Vagina (tissue), 2 donors: ENCODE results near the gene TMEM220. TPM values are rescaled to one million over a fixed set of nuclear protein-coding genes. Genes with fewer than 3 reads are reported as not detected.

Source experiments
- DNase-seq, 2 donors: peaks; one replicate each; pipeline ENCODE4 v3.0.0-alpha.2; 2017; ENCODE audit errors: extremely low spot score in 2 of 2
- H3K27ac ChIP-seq: fragments of 200-600 bp; sonication (generic); one replicate; pipeline ENCODE4 v1.5.1; 2019
- H3K27me3 ChIP-seq: fragments of 200-600 bp; sonication (generic); one replicate; pipeline ENCODE4 v1.5.1; 2019
- H3K36me3 ChIP-seq, 2 donors: fragments of 200-600 bp; sonication (generic); one replicate each; pipeline ENCODE4 v1.5.1; 2017 to 2019
- H3K4me1 ChIP-seq: fragments of 200-600 bp; sonication (generic); one replicate; pipeline ENCODE4 v1.5.1; 2019
- H3K4me3 ChIP-seq, 2 donors: fragments of 200-600 bp; sonication (generic); 1 replicate in 1 of 2; 2 replicates in 1 of 2; pipeline ENCODE4 v1.5.1; 2016 to 2019
- H3K9me3 ChIP-seq: fragments of 200-600 bp; sonication (generic); one replicate; pipeline ENCODE4 v1.5.1; 2019
- CTCF ChIP-seq, 3 experiments: fragments of 450-650 bp in 2 of 3; fragments of 200-600 bp in 1 of 3; sonication (generic) in 1 of 3; IDR thresholded peaks; one replicate each; pipeline ENCODE4 v1.5.1; 2017 to 2019; ENCODE audit warnings: antibody characterized with exemption in 3 of 3, mild to moderate bottlenecking in 2 of 3, moderate library complexity in 2 of 3
- POLR2A ChIP-seq, 2 donors: fragments of 450-650 bp; IDR thresholded peaks; one replicate each; pipeline ENCODE4 v1.6.1; 2017; ENCODE audit warnings: antibody characterized with exemption in 2 of 2, mild to moderate bottlenecking in 2 of 2, moderate library complexity in 2 of 2
- POLR2AphosphoS5 ChIP-seq, 2 donors: sonication (generic); formaldehyde crosslinking; IDR thresholded peaks; one replicate each; pipeline ENCODE4 v1.9.0; 2017; ENCODE audit warnings: antibody characterized with exemption in 2 of 2, mild to moderate bottlenecking in 2 of 2, low read depth in 1 of 2; ENCODE audit not compliant: insufficient read depth in 1 of 2
- intact Hi-C: fragments of 100-400 bp; cut with DNase I; formaldehyde crosslinking; loops from one replicate; pipeline ENCODE4 v1.15.1; 2023
- total RNA-seq: library from RNA; depleted of rRNA; stranded (reverse); fragments of >200 nt; gene quantifications from one replicate; pipeline ENCODE4 v1.2.3, GENCODE V29; 2016

Gene TMEM220
- total RNA-seq, 1 donor from 2014 or later, result 10.3 TPM

DNA sequence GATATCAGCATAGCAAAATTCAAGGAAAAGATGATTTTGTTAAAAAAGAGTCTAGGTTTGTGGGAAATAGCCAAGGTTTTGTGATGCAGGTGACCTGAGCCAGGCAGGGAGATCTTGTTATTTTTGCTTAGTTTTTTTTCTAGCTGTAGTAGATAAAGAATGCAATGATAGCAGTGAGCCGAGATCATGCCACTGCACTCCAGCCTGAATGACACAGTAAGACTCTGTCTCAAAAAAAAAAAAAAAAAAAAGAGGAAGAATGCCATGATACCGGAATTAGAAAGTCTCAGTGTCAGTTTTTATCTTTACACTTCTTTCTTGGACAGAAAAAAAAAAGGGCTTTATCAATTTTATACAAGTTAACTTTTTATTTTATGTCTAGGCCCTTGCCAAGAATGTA lies 46.6 kb upstream of the TMEM220 start:
- Histone ChIP-seq H3K27ac (no peak overlapping the region), H3K4me3 (no peak overlapping the region), H3K27me3 (no peaks in the 10 kb centered on the region), H3K36me3 (no peaks in the 10 kb centered on the region), H3K4me1 (no peaks in the 10 kb centered on the region), H3K9me3 (no peaks in the 10 kb centered on the region)
- intact Hi-C loops, result no loop called here
- no peak for DNase-seq
- TF ChIP-seq CTCF (IDR thresholded peaks at IDR 0.05) (no peak), POLR2AphosphoS5 (IDR thresholded peaks at IDR 0.05; ENCODE audit: insufficient read depth in 1 of 2, low read depth in 1 of 2) (no peak), POLR2A (IDR thresholded peaks at IDR 0.05) (no peak)

DNA sequence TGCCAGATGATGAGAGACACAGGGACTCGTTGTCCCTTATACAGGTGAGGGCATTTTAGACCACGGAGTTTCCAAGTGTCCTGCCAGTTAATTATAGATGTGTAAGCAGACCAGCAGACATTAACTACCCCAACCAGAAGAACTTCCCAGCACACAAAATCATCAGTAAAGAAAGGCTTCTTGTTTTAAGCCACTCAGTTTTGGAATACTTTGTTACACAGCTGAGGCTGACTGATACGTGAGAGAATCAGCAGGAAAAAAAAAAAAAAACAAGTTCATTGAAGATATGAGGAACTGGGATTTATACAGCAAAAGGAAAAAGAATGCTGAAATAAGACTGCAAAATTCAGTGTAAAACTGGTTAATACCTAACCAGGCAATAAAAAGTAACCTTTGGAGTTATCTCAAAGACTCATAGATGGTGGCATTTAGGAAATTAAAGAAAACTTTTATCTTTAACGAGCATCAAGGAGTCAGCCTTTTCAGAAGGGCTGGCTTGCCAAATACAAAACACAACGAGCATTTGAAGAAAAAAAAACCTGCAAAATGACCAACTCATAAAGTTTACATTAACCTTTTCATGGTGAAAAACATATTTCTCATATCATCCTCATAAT lies 46.0 kb upstream of the TMEM220 start:
- no peaks in the 10 kb centered on the region for H3K9me3 ChIP-seq
- no peak for DNase-seq
- H3K27ac ChIP-seq, result no peak overlapping the region
- no peaks in the 10 kb centered on the region for H3K36me3 ChIP-seq
- no peaks in the 10 kb centered on the region for H3K27me3 ChIP-seq
- no peak overlapping the region for H3K4me3 ChIP-seq
- TF ChIP-seq CTCF (IDR thresholded peaks at IDR 0.05) (no peak), POLR2AphosphoS5 (IDR thresholded peaks at IDR 0.05; ENCODE audit: insufficient read depth in 1 of 2, low read depth in 1 of 2) (no peak), POLR2A (IDR thresholded peaks at IDR 0.05) (no peak)
- no peaks in the 10 kb centered on the region for H3K4me1 ChIP-seq
- intact Hi-C loops, result no loop called here

- TF ChIP-seq POLR2A (IDR thresholded peaks at IDR 0.05), result no peak
- no peak for TF ChIP-seq POLR2AphosphoS5 (IDR thresholded peaks at IDR 0.05; ENCODE audit: insufficient read depth in 1 of 2, low read depth in 1 of 2)
- TF ChIP-seq CTCF (IDR thresholded peaks at IDR 0.05), result no peak
- Histone ChIP-seq H3K27ac (no peak overlapping the region), H3K36me3 (no peaks in the 10 kb centered on the region), H3K9me3 (no peaks in the 10 kb centered on the region), H3K4me1 (no peaks in the 10 kb centered on the region), H3K4me3 (no peak overlapping the region), H3K27me3 (no peaks in the 10 kb centered on the region)
- no peak for DNase-seq
- intact Hi-C loops, result no loop called here
These were observed 45.2 kb upstream of the TMEM220 start for GRCh38 chr17:10775058-10775457.

- intact Hi-C loops, result no loop called here
- Histone ChIP-seq H3K36me3 (no peaks in the 10 kb centered on the region), H3K4me3 (no peak overlapping the region), H3K9me3 (no peaks in the 10 kb centered on the region), H3K27ac (no peak overlapping the region), H3K27me3 (no peaks in the 10 kb centered on the region), H3K4me1 (no peaks in the 10 kb centered on the region)
- TF ChIP-seq POLR2A (IDR thresholded peaks at IDR 0.05) (no peak), POLR2AphosphoS5 (IDR thresholded peaks at IDR 0.05; ENCODE audit: insufficient read depth in 1 of 2, low read depth in 1 of 2) (no peak), CTCF (IDR thresholded peaks at IDR 0.05) (no peak)
- no peak for DNase-seq
These were observed 43.6 kb upstream of the TMEM220 start for GRCh38 chr17:10773391-10773790.

GRCh38 chr17:10772425-10773380 lies 42.9 kb upstream of the TMEM220 start:
- DNase-seq, result no peak
- H3K4me1 ChIP-seq, result no peaks in the 10 kb centered on the region
- intact Hi-C loops, result no loop called here

More at GRCh38 chr17:10772425-10773380, 42.9 kb upstream of the TMEM220 start:
- Histone ChIP-seq H3K9me3 (no peaks in the 10 kb centered on the region), H3K36me3 (no peaks in the 10 kb centered on the region), H3K27ac (no peak overlapping the region), H3K27me3 (no peaks in the 10 kb centered on the region), H3K4me3 (no peak overlapping the region)
- TF ChIP-seq CTCF (IDR thresholded peaks at IDR 0.05) (peak in 2 of 3 experiments; percentile 21 to 27), POLR2AphosphoS5 (IDR thresholded peaks at IDR 0.05; ENCODE audit: insufficient read depth in 1 of 2, low read depth in 1 of 2) (no peak), POLR2A (IDR thresholded peaks at IDR 0.05) (no peak)
